ENCODE measurements around the gene EPHB2. TPM values are rescaled to one million over a fixed set of nuclear protein-coding genes. Genes with fewer than 3 reads are reported as not detected.
A peak's percentile ranks its signal among the peaks of the same experiment; 100 is the strongest.

EPHB2 gene
- total and polyA plus RNA-seq, 2 of the 4 experiments (the other 2 are of a cell fraction): 52.3 to 58.8 TPM

- POLR2A ChIA-PET (ENCODE audit: unreplicated experiment): no interaction called here
- Histone ChIP-seq H2AFZ (replicated peaks; ENCODE audit: low read length, poor library complexity) (peak overlapping the region; percentile 75), H4K20me1 (ENCODE audit: insufficient read depth, low read length) (no peaks in the 10 kb centered on the region), H3K14ac (replicated peaks; ENCODE audit: low read depth, low read length) (no peak overlapping the region), H3K27ac (ENCODE audit: insufficient read depth, low read length) (no peak overlapping the region), H2BK20ac (ENCODE audit: low read depth, low read length) (no peak overlapping the region), H3K4me2 (ENCODE audit: low read depth, low read length) (no peak overlapping the region), H2BK15ac (ENCODE audit: low read depth, low read length) (no peak overlapping the region), H3K9me3 (ENCODE audit: control insufficient read depth, insufficient read depth, low read length) (peaks cover 3% of the 10 kb centered on the region), H3K27me3 (ENCODE audit: control insufficient read depth, insufficient read depth, low read length) (peaks cover 53% of the 10 kb centered on the region), H3K4me3 (ENCODE audit: insufficient read depth, low read depth, low read length) (no peak overlapping the region), H2BK120ac (ENCODE audit: low read depth, low read length) (no peak overlapping the region), H3K4me1 (ENCODE audit: control insufficient read depth, insufficient read depth, low read length) (no peaks in the 10 kb centered on the region), H4K5ac (ENCODE audit: low read depth, low read length) (no peak overlapping the region), H3K4ac (ENCODE audit: low read depth, low read length) (no peak overlapping the region), H3K79me1 (ENCODE audit: low read depth in 1 of 2, low read length in 2 of 2) (no peaks in the 10 kb centered on the region), H4K8ac (ENCODE audit: low read depth in 2 of 2, low read length in 2 of 2) (no peak overlapping the region), H3K23ac (ENCODE audit: low read depth, low read length) (no peak overlapping the region), H2BK5ac (ENCODE audit: low read depth, low read length, poor library complexity, severe bottlenecking) (no peak overlapping the region), H3K9ac (ENCODE audit: low read depth, low read length) (no peak overlapping the region), H2AK5ac (ENCODE audit: low read depth, low read length) (no peak overlapping the region), H4K91ac (ENCODE audit: insufficient read depth, low read depth, low read length) (no peak overlapping the region), H3K36me3 (ENCODE audit: control insufficient read depth, insufficient read depth, low read length) (no peaks in the 10 kb centered on the region), H2AK9ac (replicated peaks; ENCODE audit: low read depth, low read length, poor library complexity) (no peak overlapping the region), H3K9me1 (ENCODE audit: insufficient read depth, low read length) (no peaks in the 10 kb centered on the region), H3K56ac (ENCODE audit: extremely low read depth, insufficient read depth, low read length) (no peak overlapping the region), H3K18ac (ENCODE audit: low read depth, low read length) (no peak overlapping the region)
- in situ Hi-C loops (cut with MboI; ENCODE audit: low sequenced_read_pairs) (no loop called here), intact Hi-C loops (cut with micrococcal nuclease) (no loop called here), dilution Hi-C loops (cut with HindIII; ENCODE audit: low sequenced_read_pairs, unreplicated experiment) (no loop called here)
- WGBS, 2 experiments (ENCODE audit: extremely low coverage in 2 of 2, insufficient read length in 1 of 2): 16% methylated on average over 54 of the region's 92 CpGs; no CpG with 5 or more reads in 1 of the 2 experiments
- no peak for DNase-seq
- no peak; the same call in 1 of the 2 replicates for ATAC-seq (ENCODE audit: low read depth)
- TF ChIP-seq USF2 (IDR thresholded peaks at IDR 0.05; ENCODE audit: low read depth, low read length): no peak
- TF ChIP-seq NFE2L2 (IDR thresholded peaks at IDR 0.05; ENCODE audit: low read depth, low read length): no peak
- TF ChIP-seq RFX5 (IDR thresholded peaks at IDR 0.05; ENCODE audit: low read depth, low read length): no peak
- no peak for TF ChIP-seq CTCF (conservative IDR thresholded peaks at IDR 0.05; ENCODE audit: low read depth, low read length)
- no peak for TF ChIP-seq CEBPB (IDR thresholded peaks at IDR 0.05; ENCODE audit: low read depth, low read length)
- TF ChIP-seq ELK1 (IDR thresholded peaks at IDR 0.05; ENCODE audit: borderline replicate concordance, low read depth, low read length): no peak
- no peak for TF ChIP-seq FOS (IDR thresholded peaks at IDR 0.05; ENCODE audit: low read depth, low read length)
- no peak for TF ChIP-seq CHD1 (IDR thresholded peaks at IDR 0.05; ENCODE audit: low read depth, low read length)
- no peak for TF ChIP-seq RAD21 (IDR thresholded peaks at IDR 0.05; ENCODE audit: low read length)
- TF ChIP-seq BHLHE40 (IDR thresholded peaks at IDR 0.05; ENCODE audit: low read depth, low read length): no peak
- TF ChIP-seq MXI1 (IDR thresholded peaks at IDR 0.05; ENCODE audit: borderline replicate concordance, low read depth, low read length): no peak
- no peak for TF ChIP-seq RCOR1 (IDR thresholded peaks at IDR 0.05; ENCODE audit: insufficient replicate concordance, low read length)
- TF ChIP-seq POLR2A (IDR thresholded peaks at IDR 0.05; ENCODE audit: low read depth, low read length): no peak
- no peak for TF ChIP-seq MAZ (IDR thresholded peaks at IDR 0.05; ENCODE audit: borderline replicate concordance, low read depth, low read length)
- TF ChIP-seq SMC3 (IDR thresholded peaks at IDR 0.05; ENCODE audit: low read depth, low read length): no peak
- no peak for TF ChIP-seq MAFK (IDR thresholded peaks at IDR 0.05; ENCODE audit: low read depth, low read length)
- CTCF ChIA-PET: no interaction called here
- no TSS peak for BruUV-seq (replicated peaks)
These were observed 242.6 kb downstream of the EPHB2 start for GRCh38 chr1:22953057-22953739.

All from IMR-90 (cell line).